NCI-H1694 treated with DMSO at 0.1 percent for 48 hours (cell line): ENCODE results near the gene RPS6KC1.

Experiments
- DNase-seq: peaks from one replicate; lab custom pipeline; 2025; lab: John Stamatoyannopoulos, UW

Gene RPS6KC1

DNA sequence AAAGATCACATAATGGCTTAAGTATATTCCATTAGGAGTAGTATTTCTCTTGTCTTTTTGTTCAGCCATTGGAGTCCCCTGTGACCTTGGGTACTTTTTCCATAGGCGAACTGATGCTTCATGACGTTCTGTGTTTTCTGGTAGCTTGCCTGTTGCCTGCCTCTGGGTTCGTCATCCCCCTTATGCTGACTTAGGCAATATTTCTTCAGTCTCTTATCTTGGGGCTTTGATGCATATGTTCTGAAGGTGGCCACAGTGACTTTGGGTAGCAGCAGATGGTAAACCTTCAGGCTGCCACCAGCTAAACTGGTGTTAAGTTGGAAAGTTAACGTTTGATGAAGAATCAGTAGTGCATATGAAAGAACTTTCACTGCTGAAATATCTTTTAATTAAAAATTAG is 170.2 kb downstream of the RPS6KC1 start:
- no peak for DNase-seq

- DNase-seq: no peak
These were observed 176.4 kb downstream of the RPS6KC1 start for GRCh38 chr1:213227458-213227857.

DNA sequence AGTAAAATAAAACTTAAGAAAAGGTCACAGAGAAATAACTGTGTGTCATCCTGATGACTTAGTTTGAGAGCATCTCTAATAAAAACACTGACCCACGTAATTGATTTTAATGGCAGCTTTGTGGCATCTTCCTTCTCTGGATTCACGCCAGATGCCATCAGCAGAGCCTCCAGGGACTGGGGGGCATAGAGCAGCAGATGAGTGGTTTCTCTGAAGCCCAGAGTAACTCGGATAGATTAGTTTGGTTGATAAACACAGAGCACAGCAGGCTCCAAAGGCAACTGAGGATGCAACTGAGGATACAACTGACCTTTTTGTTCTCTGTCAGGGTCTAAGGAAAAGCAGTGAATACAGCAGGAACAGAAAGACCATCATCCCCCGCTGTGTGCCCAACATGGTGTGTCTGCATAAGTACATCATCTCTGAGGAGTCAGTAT is 180.8 kb downstream of the RPS6KC1 start:
- peak; percentile 11 for DNase-seq

- no peak for DNase-seq
These were observed 191.8 kb downstream of the RPS6KC1 start for GRCh38 chr1:213242883-213243282.

- peak; percentile 80 for DNase-seq
These were observed 193.6 kb downstream of the RPS6KC1 start for GRCh38 chr1:213244664-213245091.

DNA sequence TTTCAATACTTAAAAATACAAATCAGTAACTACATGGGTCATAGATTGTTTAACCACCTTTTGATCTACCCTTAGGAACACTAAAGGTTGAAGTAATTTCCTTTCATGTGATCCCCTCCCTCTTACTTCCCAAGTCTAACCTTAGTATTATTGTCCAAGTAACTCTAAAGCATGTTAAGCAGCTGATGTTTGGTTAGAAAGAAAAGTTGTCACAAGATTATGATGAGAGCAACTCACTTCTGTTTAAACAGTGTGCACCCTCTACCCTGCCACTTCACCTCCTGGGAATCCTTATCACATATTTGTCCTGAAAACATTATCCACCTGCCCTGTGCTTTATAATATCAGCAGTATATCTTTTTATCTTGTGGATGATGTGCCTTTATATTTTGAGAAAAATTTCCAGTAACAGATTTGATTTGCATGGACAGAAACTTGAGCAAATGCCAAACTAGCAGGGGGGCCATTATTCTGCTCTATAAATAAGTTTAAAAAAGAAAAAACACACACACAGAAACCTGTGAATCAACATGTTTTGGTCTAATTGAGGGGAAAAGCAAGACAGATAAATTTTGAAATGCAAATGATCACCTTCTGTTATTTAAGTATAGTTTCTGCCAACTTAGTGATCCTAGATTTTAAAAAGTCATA is 194.3 kb downstream of the RPS6KC1 start:
- DNase-seq: no peak

DNA sequence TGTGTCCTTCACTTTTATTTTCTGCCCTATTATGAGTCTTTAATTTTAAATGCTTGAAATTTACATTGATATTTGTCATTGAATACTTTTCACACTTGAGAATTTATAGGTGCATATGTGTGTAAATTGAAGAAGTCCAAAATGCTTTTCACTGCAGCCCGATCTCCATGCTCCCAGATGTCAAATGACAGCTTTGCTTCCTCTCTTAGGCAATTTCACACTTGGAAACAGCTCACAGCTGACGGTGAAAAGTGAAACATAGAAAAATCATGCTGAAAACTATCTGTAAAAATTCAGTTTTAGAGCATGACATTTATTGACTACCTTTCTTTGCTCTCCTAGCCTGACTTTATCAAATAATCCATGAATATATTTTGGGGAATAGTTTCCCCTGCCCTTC is 196.0 kb downstream of the RPS6KC1 start:
- peak; percentile 10 for DNase-seq

DNA sequence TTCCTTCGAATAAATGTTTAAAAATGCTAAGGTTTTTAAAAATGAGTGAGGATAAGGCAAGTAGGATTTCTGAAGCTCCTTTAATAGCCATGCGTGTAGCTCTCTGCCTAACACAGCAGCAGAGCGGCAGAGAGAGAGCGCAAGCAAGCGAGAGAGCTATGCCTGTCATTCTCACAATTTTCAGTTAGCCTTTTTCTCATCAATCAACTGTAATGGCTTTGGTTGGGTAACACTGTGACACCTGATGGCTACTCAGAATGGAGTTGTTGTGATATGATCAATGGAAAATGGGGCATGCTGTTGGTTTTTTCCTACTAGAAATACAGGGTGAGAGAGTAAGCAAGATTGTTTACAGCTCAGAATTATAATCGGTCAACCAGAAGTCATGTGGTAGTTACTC is 198.4 kb downstream of the RPS6KC1 start:
- DNase-seq: no peak

DNA sequence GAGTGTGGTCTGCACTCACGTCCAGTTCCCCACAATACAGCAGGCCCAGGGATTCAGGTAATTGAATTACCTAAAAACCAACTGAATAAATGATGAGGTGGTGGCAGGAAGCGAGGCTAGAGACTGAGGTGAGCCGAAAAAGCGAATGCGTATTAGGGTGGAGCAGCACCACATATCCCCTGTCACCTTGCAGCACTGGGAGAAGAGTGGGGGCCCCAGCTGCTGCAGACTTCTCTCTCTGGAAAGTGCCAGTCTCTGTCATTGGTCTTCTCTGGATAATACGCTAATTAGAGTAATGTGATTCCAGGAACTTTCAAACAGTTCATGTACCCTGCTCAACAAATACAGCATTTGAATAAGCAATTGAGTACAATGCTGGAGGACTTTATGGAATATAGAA is 199.0 kb downstream of the RPS6KC1 start:
- DNase-seq: no peak

DNA sequence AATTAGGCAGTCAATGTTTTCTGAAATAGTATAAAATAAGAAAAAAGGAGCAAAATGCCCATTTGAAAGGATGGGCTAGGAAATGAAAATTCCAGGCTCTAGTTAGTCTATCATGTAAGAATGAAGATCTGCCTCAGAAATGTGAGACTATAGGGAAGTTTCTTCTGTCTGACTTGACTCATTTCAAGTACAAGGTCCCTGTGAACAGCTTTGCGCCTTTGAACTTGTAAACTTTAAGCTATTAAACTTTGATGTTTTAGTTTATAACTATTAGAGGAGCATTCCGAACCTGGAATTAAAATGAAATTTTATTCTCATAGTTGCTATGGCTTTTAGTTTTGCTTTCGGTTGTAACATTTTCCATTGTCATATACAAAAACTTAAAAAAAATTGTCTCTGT is 199.4 kb downstream of the RPS6KC1 start:
- no peak for DNase-seq

DNA sequence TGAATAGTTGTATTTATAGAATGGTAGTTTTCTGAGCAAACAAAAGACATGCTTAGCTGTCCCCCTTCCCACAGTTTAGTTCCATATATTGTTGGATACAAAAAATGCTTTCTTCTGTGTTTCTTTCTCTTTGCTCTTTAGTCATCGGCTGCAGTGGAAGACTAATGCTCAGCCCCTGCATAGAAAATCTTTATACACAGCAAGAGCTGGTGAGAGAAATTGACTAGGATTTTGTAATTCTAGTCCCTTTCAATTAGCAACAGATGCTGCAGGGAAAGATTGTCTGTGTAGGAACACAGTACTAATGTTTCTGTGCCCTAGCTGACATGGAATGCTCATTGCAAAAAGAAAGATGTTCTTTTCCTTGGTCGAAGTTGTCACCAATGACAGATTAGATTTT is 200.9 kb downstream of the RPS6KC1 start:
- DNase-seq: no peak

DNA sequence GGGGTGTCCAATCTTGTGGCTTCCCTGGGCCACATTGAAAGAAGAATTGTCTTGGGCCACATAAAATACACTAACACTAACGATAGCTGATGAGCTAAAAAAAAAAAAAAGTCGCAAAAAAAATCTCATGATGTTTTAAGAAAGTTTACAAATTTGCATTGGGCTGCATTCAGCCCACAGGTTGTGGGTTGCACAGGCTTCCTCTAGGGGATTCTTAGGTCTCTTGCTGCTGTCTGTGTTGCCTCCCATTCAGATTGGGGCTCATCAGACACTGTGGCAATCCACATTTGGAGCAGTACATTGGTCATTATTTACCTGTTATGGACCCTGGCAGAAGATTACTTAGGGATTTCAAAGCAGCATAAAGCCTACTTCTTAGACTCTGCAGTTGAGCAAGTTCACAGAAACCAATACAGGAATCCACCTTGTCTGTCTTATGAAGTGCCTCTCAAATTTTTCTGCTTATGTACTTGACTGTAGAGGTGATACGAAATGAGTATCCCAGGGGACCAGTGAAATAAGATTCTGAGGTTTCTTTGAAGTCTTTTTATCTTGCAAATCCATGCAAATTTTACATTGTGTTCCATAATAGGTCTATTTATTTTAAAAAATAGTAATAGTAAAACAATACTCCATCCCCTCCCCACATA is 205.5 kb downstream of the RPS6KC1 start:
- no peak for DNase-seq

- no peak for DNase-seq
These were observed 209.5 kb downstream of the RPS6KC1 start for GRCh38 chr1:213260311-213261075.

DNA sequence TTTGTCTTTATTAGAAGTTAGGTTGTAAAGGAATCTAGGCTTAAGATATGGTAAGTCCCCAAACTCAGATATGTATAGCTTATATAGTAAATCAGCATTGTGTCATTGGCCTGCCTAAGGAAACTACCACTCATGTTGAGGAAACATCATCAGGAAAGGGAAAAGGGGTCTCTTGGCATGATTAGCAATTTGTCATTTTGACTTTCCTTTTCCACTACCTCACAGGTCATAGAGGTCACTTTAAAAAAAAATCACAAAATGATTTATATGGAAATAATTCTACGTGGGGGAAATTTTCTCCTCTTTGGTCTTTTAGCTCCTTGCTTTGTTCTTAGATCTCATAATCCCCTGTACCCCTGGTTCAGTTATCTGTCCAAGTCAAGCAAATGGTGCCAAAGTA is 213.5 kb downstream of the RPS6KC1 start:
- DNase-seq: no peak

GRCh38 chr1:213266983-213267772 is 216.1 kb downstream of the RPS6KC1 start:
- DNase-seq: no peak

DNA sequence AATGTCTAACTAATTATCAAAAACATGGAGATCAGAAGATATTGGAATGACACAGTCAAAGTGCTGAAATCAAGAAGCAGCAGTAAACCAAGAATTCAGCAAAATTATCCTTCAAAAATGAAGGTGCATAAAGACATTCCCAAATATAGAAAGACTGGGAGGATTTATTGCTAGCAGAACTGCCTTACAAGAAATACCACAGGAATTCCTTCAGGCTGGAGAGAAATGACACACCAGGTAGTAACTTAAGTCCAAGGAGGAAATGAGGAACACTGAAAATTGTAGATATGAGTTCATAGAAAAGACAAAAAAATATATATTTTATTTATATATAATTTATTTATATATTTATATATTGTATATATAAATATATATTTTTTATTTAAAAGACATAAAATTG is 217.2 kb downstream of the RPS6KC1 start:
- DNase-seq: no peak

DNA sequence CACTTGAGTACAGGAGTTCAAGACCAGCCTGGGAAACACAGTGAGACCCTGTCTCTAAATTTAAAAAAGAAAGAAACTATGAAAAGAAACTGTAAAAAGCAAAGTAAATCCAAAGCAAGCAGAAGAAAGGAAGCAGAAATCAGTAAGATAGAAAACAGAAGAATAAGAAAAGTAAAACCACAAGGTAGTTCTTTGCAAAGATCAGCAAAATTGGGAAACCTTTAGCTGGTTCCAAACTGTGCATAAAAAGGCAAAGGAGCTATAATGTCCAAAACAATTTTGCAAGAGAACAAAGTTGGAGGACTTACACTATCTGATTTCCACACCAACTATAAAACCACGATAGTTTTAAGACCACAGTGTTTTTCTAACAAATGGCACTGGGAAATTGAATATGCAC is 218.8 kb downstream of the RPS6KC1 start:
- DNase-seq: no peak

DNA sequence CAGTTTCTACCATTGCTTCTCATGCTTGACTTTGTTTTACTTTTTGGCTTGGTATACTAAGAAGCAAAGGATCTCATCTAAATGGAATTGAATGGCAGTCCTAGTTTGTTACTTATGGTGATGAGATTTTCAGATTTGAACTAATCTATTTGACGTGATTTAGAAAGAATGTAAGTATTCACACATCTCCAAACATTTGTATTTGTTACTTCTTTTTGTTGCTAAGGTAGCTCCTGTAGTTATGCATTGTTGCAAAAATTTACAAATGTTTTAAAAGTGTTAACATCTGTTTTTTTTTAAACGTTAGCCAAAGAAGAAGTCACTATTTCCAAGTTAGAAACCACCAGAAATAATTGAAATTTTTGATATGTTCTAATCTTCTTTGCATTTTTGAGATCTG is 222.5 kb downstream of the RPS6KC1 start:
- DNase-seq: no peak

GRCh38 chr1:213274140-213274539 is 223.1 kb downstream of the RPS6KC1 start:
- peak; percentile 18 for DNase-seq

DNA sequence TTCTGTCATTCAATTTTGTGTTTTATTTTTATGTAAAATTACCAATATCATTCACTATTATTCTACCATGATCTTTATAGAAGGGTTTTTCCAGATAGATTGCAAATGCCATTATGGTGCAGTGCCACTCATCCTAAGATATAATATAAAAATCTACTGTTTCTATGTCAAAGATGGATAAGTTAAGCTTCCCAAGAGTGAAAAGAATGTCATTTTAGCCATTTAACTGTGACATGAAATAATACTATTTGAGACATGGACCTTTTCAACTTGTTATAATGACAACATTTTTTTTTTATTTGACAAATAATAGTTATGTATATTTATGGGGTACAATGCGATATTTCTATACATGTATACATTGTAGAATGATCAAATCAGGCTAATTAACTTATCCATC is 224.3 kb downstream of the RPS6KC1 start:
- DNase-seq: no peak

DNA sequence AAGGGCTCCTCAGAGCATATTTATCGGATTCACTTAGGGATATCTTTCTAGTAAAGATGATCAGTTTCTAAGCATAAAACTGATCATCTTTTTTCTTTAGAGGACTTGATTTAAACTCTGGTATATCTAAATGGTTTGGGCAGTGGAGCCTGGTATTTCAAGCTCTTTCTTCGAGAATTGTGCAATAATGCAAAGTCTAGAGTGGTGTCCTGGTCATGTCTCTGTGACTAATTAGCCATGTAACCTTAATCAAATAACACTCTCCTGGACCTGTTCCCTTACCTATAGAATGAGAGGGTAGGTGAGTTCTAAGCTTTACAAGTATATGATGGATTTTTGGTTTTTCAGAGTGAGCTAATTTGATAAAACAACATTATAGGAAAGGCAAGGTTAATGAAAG is 225.2 kb downstream of the RPS6KC1 start:
- no peak for DNase-seq

- no peak for DNase-seq
These were observed 226.0 kb downstream of the RPS6KC1 start for GRCh38 chr1:213277036-213277435.
